ENCODE measurements around the gene RPS27L. TPM values are rescaled to one million over a fixed set of nuclear protein-coding genes. Genes with fewer than 3 reads are reported as not detected.

The RPS27L gene
- total RNA-seq (2014; rRNA removed; shearing (Covaris generic)): 41.3 and 55.5 TPM in 2 replicates
- total RNA-seq (2022): 60.3 and 77.1 TPM in 2 replicates
- percentile 73 among the genes with signal in this experiment for Bru-seq, nascent RNA
- BruChase-seq, experiment 1, labeled RNA remaining after a 6-hour chase: percentile 75 among the genes with signal in this experiment
- percentile 66 among the genes with signal in this experiment for BruChase-seq, experiment 2, labeled RNA remaining after a 2-hour chase
- long read RNA-seq, full-length matches to known transcripts: 77 of 82 reads
- long read RNA-seq, partial matches to known transcripts: 2 of 82 reads
- long read RNA-seq, other reads (novel, unspliced or antisense): 3 of 82 reads

- Histone ChIP-seq H3K9me3 (ENCODE audit: low read length) (no peaks in the 10 kb centered on the region), H3K36me3 (ENCODE audit: insufficient read depth, low read length) (peaks cover 5% of the 10 kb centered on the region; the same call in 1 of the 2 replicates), H3K79me2 (ENCODE audit: insufficient read depth, low read depth, low read length) (peaks cover 16% of the 10 kb centered on the region; the same call in 1 of the 2 replicates), H3K4me3 (ENCODE audit: low read depth, low read length, poor library complexity, severe bottlenecking) (peak within 1 kb of the TSS; percentile 86), H3K9me2 (ENCODE audit: insufficient read depth, low read length) (no peaks in the 10 kb centered on the region), H2AFZ (ENCODE audit: low read length) (peak within 1 kb of the TSS; percentile 93), H3K27ac (ENCODE audit: low read depth, low read length, poor library complexity, severe bottlenecking) (peak within 1 kb of the TSS; percentile 67), H3K4me2 (ENCODE audit: low read length) (peak within 1 kb of the TSS; percentile 89), H3K4me1 (ENCODE audit: insufficient read depth, low read length, poor library complexity, severe bottlenecking) (peaks cover 17% of the 10 kb centered on the region), H4K20me1 (ENCODE audit: insufficient read depth, low read length) (no peaks in the 10 kb centered on the region)
- no TSS peak for BruUV-seq (replicated peaks)
- DNase-seq (ENCODE audit: low spot score): peak; percentile 93
- ChIA-PET POLR2A (interaction anchor here (0.6 to 1.8 kb wide), 9 partner anchors 9 to 317 kb away, joined by 3 to 11 read pairs (median 4); partner anchors contain the start of gene APH1B), CTCF (ENCODE audit: unreplicated experiment) (interaction anchor here (0.6 kb wide), 1 partner anchor 424 kb away, joined by 4 read pairs; no protein-coding TSS in a partner anchor)
- TF ChIP-seq EZH2phosphoT487 (IDR thresholded peaks at IDR 0.05; ENCODE audit: borderline replicate concordance, low read depth, low read length) (no peak), CTCF (conservative IDR thresholded peaks at IDR 0.05; ENCODE audit: low read length) (no peak)
- intact Hi-C loops (cut with micrococcal nuclease; ENCODE audit: unreplicated experiment): loop anchor here (1.0 to 10.0 kb wide), 4 partner anchors 32 to 248 kb away; partner anchors contain the start of genes APH1B, LACTB and RAB8B
Measured at GRCh38 chr15:63157118-63157843, at the start of gene RPS27L. TSS of gene RPS27L (minus strand) at chr15:63157477. CDS start at chr15:63157405, 72 bp downstream.

GRCh38 chr15:63206079-63206478, 48.8 kb upstream of the RPS27L start:
- H3K4me3 ChIP-seq (ENCODE audit: low read depth, low read length, poor library complexity, severe bottlenecking): no peak overlapping the region
- ChIA-PET POLR2A (interaction anchor here (5.4 kb wide), 1 partner anchor 11 kb away, joined by 30 read pairs; no protein-coding TSS in a partner anchor), CTCF (ENCODE audit: unreplicated experiment) (no interaction called here)
- TF ChIP-seq EZH2phosphoT487 (IDR thresholded peaks at IDR 0.05; ENCODE audit: borderline replicate concordance, low read depth, low read length) (no peak), CTCF (conservative IDR thresholded peaks at IDR 0.05; ENCODE audit: low read length) (no peak)
- BruUV-seq (replicated peaks): no TSS peak
- no peak for DNase-seq (ENCODE audit: low spot score)
- H3K9me2 ChIP-seq (ENCODE audit: insufficient read depth, low read length): no peaks in the 10 kb centered on the region
- 0 out of 2 replicates have a peak, but pooled peaks cover 5% of the 10 kb centered on the region for H3K36me3 ChIP-seq (ENCODE audit: insufficient read depth, low read length)
- no peaks in the 10 kb centered on the region; the same call in 1 of the 2 replicates for H4K20me1 ChIP-seq (ENCODE audit: insufficient read depth, low read length)
- H3K4me1 ChIP-seq (ENCODE audit: insufficient read depth, low read length, poor library complexity, severe bottlenecking): peaks cover 15% of the 10 kb centered on the region
- H2AFZ ChIP-seq (ENCODE audit: low read length): no peak overlapping the region
- H3K79me2 ChIP-seq (ENCODE audit: insufficient read depth, low read depth, low read length): peaks cover 8% of the 10 kb centered on the region; the same call in 1 of the 2 replicates
- no peaks in the 10 kb centered on the region for H3K9me3 ChIP-seq (ENCODE audit: low read length)
- intact Hi-C loops (cut with micrococcal nuclease; ENCODE audit: unreplicated experiment): no loop called here
- H3K4me2 ChIP-seq (ENCODE audit: low read length): no peak overlapping the region
- no peak overlapping the region for H3K27ac ChIP-seq (ENCODE audit: low read depth, low read length, poor library complexity, severe bottlenecking)
